HG02970 (cell line): Measurements from ENCODE around the gene PHKB.

Source experiments
- ATAC-seq: cut with Tn5 transposase; IDR thresholded peaks from one replicate; pipeline ENCODE4 v1.9.1; 2021; ENCODE audit warnings: mild to moderate bottlenecking, moderate library complexity, moderate number of reproducible peaks; ENCODE audit not compliant: unreplicated experiment, low FRiP score

PHKB gene

DNA sequence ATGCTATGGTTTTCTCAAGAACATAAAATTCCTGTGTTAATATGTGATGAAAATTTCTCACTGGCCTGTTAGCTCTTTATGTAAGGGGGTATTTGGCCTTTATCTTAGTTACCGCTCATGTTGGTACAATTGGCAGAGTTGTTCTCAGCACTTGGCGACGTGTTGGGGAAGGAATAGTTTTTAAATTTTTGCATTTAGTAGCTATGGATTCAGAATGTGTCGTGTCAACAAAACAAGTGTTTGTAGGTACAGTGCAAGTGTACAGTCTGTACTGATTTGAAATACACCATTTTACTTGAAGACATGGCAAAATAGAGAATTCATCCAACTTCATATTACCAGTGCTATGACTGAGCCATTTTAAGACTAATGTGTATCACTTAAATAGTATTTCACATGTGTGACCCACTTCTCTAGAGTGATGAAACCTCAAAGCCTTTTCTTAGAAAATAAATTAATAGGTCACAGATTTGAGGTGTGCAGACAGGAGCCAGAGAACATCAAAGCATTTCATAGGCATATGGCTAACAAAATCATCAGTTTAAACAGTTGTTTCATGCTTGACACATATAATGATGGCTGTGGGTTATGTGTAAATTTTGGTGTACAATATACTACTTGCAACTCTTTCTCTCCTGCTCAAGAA is 150.8 kb downstream of the PHKB start:
- ATAC-seq, result no peak

DNA sequence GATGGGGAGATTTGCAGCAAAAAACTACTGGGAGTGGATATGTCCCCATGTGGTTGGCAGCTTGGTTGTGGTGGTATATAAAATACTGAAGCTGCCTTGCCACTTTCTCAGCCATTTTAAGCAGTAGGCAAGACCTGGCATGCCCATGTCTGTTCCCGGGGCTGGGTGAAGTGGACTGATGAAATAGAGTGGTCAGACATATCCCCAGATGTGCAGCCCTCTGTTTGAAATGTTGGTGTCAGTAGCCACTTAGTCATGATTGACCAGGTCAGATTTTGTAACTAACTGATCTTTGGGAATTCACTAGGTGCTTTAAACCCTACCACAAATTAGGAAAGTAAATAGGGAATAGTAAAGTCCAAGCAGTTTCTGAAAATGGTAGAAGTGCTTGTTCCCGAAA is 151.6 kb downstream of the PHKB start:
- no peak for ATAC-seq

DNA sequence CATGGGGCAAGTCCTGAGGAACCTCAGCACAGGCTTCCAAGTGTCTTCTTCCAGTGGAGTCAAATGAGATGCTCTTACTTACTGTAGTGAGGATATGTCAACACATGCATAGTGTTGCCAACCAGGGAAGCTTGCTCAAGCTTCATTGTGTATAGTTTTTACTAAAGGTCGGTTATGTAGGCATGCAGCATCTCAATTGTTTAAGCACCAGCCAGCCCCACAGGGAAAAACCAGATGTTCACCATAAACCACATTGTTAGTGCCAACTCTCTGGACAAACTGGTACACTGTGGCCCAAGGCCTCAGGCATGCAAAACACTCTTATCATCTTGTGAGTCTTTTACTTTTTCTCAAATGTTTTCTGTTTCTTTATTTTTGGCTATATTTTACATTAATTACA is 152.1 kb downstream of the PHKB start:
- ATAC-seq, result no peak

DNA sequence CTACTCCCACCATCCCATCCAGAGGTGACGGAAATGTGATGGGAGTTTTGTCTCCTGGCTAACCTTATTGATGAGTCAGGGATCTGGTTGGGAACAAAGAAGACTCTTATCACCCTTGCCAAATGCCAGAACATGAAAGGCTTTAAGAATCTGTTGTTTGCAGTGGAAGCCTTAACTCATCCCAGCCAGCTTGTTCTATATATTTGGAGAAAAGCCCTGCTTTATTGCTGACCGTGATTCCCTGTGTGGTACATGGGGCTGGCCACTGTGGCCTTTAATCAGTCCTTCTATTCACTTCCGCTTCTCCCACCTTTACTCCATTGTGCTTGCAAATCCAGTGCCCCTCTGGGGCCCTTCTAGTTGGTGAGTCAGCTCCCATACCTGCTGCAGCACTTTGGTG is 156.6 kb downstream of the PHKB start:
- no peak for ATAC-seq

DNA sequence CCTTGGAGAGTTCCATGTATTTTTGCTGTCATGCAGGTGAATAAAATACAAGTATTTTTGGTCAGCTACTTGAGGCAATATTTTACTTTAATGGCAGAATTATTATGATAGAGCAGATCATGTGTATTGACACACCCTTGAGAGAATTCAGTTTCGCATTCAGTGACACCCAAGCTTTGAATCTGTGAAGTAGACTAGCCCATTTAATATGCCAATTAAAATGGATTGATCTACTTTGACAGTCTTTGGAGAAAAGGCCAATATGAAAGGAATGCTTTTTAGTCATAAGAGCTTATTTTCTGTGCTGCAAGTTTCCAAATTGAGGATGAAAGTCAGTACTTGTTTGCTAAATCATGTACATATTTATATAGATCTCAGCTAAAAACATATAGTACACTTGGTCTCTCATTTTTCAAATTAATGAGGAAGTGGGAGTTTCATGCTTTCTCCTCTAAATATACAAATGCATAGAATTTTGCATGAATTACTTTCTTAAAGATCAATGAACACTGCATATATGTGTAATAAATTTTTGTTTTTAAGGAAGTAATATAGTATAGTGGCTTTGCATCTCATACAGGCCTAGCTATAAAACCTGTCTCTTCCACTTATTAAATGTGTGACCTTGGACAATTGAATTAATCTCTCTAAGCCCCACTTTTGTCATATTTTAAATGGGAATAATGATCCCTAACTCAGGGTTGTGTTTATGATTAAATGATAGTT is 161.5 kb downstream of the PHKB start:
- no peak for ATAC-seq

DNA sequence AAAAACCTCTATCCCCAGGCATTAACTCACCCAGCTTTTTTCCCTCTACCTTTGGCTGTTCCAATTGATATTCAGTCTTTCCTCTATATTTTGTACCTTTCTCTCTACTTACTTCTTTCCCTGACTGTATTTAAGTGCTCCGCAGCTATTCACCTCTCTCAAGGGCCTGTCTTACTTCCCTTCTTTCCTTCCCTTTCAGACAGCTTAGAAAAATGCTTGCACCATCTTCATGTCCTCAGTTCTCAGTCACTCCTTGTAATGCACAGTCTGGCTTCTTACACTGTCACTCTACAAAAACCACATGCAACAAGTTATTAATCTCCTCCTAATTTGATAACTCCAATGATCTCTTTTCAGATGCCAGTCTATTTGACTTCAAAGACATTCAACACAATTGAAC is 163.4 kb downstream of the PHKB start:
- no peak for ATAC-seq

DNA sequence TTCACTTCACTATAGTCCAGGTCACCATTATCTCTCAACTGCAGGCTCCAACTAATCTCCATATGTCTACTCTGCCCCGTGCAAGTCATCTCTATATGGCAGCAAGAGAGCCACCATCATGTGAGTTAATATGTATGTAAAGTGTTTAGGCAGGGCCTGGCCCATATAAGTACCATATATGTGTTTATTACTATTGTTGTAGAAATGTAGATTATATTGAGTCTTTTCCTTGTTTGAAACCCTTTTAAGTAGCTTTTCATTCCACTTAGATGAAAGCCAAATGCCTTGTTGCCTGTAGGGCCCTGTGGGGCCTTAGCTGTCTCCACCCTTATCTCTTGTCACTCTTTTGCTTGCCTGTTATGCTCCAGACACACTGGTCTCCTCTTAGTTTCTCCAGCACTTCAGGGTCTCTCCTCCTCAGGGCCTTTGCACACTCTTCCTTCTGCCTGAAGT is 164.0 kb downstream of the PHKB start:
- ATAC-seq, result no peak

DNA sequence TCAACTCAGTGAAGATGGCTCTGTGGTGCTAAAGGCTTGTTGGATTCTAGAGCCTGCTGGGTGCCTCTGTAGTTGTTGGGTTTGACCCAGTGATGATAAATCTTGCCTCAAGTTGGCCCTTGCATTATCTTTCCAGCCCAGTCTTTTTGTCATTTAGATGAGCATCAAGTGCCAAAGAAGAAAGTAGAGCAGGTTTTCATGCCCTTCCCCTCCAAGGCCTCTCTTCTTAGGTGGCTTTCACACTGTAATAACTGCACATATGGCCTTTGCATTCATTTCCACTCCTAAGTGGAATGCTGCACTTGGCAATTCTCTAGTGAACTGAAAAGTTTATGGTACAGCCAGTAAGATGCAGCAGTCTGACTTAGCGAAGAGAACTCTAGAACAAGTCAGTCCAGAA is 165.1 kb downstream of the PHKB start:
- ATAC-seq, result no peak

DNA sequence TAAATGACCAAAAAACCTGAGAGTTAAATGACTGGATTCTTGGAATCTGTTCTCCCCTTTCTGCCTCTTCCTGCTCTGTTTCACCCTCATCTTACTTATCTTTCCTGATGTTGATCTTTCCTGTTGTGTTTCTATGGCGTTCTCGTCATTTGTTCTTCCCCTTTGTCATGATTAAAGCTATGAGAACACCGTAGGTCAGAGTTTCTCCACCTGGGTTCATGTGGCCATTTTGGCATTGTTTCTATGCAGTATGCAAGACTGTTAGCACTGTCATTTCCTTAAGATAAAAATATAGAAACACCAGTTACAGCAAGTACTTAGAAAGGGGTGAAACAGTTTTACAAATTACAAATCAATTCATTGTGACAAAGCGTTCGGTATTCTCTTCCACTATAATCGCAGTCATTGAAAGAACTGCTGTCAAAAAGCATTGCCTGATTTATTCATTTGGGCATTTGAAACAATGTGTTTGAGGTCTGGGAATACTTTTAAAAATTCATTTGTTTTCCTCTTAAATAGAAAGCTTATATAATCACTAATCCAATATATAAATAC is 166.0 kb downstream of the PHKB start:
- no peak for ATAC-seq

DNA sequence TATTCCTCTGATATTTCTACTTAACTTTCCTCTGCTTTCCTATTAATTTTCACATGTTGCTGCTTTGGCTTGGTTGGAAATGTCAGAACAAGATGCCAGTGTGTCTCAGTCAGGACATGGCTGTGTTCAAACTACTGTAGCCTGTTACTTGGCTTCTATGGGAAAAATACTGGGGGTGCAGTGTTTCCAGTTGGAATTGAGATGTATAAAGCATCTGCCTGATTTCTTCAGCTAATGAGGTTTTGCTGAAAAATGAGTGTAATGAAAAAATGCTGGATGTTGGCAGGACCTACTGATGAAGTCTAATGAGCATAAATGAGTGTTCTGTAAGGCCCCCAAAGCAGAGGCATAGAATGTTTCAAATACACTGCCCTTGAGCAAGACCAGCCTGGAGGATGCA is 166.6 kb downstream of the PHKB start:
- no peak for ATAC-seq

DNA sequence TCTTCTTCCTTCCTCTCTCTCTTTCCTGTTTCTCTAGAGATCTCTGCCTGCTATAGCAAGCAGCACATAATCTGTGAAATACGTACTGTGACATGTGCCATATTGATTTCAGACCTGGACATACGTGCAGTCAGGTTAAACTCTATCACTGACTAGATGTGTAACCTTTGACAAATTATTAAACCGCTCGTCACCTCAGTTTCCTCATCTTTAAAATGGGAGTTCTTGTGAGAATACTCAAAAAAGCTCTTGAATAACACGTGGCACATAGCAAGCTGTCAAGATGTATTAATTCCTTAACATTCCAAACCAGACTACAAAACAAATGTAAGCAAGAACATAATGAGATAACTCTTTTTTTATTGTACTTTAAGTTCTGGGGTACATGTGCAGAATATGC is 170.0 kb downstream of the PHKB start:
- no peak for ATAC-seq

DNA sequence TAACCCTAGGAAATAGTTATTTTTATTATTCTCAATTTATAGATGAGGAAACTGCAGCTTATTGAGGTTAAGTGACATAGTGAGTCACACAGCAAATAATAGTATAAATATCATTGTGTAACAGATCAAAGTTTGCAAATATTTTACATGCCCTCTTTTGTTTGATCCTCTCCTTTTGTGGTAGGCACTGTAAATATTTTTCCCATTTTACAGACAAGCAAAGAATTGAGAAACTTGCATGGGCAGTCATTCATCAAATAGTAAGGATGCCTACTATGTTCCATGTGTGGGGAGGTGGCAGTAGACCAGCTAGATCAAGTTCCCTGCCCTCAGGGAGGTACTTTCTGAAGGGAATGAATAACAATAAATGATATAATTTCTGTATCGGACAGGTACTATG is 173.0 kb downstream of the PHKB start:
- no peak for ATAC-seq

DNA sequence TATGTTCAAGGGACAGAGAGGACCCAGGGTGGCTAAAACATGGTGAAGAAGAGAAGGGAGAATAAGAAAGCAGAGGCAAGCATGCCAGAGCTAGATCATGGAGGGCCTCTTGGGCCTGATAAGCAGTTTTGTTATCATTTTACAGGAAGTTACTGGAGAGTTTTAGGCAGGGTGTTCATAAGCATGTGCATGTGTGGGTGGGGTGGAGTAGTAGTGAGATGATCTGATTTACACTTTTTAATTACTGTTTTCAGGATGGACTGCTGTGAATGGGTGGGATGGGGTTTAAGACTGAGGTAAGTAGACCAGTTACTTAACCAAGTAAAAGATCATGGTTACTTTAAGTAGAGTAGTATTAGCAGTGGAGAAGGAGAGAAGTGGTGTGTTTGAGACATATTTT is 173.6 kb downstream of the PHKB start:
- ATAC-seq, result no peak

DNA sequence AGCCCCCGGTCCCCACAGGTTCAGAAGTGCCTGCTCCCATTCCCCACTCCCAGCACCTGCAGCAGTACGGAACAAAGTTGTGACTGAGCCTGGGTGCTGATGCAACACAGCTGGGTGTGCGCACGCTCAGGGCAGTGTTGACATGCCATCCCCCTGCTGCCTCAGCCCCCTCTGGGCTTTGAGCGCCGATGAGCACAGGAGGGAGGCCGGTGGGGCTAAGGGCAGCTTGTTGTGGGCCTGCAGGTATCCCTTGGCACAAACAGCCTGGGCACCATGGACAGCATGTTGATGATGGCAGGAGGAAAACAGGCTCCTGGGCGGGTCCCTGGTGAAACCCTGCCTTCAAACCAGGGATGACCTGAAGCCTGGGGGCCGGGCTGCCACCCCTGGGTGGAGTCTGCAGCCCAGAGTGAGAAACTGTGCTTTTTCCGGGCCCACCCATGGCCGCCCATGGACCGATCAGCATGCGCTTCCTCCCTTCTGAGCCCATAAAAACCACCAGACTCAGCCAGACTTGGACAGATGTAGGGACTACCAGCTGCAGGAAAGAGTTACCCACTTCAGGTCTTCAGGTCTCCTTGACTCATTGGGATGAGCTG is 175.5 kb downstream of the PHKB start:
- no peak for ATAC-seq

DNA sequence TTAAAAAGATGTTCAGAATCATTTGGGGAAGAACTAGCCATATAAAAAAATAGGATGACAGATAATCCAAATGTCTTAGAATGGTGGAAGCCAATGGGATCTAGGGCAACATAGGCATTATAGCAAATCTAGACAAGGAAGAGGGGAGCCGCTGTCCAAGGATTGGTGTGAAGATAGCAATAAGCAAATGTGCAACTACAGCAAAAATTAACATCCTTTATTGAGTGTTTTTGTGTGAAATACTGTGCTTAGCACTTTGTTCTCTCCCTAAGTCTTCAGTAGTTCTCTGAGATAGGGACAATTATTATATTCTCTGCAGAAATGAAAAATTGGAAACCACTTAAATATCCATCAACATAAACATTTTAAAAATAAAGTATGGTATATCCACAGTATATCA is 177.0 kb downstream of the PHKB start:
- no peak for ATAC-seq

DNA sequence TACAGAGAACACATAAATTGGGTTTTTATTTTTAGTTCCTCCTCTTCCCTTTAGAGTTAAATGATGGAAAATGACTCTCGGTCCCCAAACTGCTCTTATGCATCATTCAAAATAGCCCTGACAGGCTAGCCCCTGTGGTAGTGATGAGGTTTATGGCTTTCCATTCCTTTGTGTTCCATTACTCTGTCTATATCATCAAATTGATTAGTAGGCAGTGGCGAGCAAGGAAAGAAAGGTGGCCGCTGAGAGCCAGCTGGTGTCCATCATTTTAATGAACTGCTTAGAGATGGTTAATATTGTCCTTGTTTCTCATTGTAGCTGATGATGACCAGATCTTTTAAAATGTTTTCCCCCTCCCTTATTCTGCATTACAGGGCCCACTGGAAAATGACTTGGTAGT is 179.5 kb downstream of the PHKB start:
- no peak for ATAC-seq

DNA sequence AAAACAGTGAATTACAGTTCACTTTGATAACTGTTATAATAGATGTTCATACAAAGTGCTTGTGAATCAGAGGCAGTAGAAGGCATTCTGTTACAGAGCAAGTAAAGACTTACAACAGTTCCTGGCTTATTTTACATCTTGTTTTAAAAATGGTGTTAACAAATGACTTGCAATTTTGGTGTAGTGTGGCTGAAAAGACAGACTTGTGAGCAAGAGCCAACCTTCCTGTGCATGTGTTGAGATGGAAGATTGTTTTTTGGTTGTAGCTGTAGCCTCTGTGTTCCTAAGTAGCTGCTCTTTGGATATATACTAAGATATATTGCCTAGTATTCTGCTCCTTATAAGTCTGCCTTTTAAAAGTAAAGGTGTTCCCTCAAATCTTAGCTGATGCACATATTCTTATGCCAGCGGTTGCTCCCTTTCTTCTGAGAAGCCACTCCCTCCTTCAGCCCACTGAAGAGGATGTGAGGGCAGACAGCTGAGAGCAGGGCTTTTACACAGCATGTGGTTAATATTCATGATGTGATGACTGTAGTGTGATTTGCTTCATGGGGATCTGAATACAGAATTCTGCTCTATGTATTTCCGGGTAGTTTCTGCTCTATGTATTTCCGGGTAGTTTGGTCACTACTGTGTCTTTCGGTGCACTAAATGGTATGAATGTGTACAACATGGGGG is 182.3 kb downstream of the PHKB start:
- no peak for ATAC-seq

DNA sequence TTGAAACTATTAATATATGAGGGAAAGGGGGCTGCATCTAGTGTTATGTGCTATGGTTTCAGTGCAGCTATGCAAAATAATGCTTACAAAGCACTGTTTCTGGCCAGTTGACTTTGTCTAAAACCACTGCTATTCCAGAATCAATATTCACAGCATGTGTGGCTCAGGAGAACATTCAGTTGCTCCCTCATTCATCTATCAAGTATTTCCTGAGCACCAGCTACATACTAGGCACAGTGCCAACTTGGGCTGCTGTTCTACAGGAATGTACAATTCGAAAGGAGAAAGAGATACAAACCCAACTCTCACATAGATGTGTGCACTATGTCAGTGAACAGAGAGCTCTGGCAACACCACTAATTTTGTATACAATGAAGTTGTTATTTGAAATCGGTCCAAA is 183.0 kb downstream of the PHKB start:
- no peak for ATAC-seq

DNA sequence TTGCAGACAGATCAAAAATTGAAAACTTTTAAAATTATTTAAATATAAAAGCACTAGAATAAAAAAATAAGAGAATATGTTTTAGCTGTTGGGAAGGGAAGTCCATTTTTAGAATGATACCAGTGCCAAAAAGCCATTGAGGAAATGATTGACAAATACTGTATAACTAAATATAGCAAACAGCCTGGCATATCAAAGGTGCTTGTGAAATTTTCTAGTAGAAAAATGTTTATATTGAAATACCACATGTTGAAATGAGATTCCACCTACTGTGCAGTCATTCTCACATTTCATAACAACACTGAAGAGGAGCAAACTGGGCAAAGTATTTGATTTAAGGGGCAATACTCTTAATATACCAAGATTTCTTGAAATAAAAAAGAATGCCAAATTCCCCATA is 183.5 kb downstream of the PHKB start:
- no peak for ATAC-seq

DNA sequence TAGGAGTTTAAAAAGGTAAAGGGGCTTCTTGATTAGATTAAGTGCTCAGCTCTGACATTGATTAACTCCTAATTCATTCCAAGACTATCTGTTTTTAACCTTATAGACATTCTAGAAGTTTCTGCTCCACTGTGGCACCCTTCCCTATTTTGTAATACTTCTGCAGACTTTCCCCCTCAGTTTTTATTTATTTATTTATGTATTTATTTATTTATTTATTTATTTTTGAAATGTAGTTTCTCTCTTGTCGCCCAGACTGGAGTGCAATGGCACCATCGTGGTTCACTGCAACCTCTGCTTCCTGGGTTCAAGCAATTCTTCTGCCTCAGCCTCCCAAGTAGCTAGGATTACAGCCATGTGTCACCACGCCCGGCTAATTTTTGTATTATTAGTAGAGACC is 185.8 kb downstream of the PHKB start:
- ATAC-seq, result no peak

DNA sequence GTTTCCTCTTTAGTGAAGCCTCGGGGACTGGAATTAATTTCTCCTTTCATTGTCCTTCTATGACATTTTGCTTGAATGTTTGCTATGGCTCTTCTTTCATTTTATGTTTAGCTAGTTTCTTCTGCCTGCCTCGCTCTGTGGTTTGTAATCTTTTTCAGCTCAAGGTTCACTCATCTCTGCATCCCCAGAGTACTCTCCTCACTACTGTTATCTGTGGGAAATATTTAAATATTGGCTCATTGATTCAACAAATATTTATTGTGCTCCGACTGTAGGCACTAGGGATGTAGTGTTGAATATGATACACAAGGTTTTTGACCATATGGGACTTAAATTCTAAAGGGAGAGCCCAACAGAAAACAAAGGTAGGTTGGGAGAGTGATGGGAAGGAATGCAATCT is 195.9 kb downstream of the PHKB start:
- ATAC-seq, result no peak
